Fibroblast of lung (primary cell): ENCODE results near the gene HELLS. TPM values are rescaled to one million over a fixed set of nuclear protein-coding genes. Genes with fewer than 3 reads are reported as not detected.

Experiments
- DNase-seq, 2 donors: peaks; one replicate each; pipeline versions ENCODE4 v3.0.0 to v3.0.0-alpha.2; 2010; ENCODE audit warnings: low read depth in 2 of 2
- H2AFZ ChIP-seq: 2 replicates; pipeline ENCODE4 v1.5.1; 2012; ENCODE audit warnings: low read length, control low read depth, inconsistent platforms
- H3K27ac ChIP-seq: 2 replicates; pipeline ENCODE4 v1.5.1; 2011; ENCODE audit warnings: low read length, control low read depth; ENCODE audit not compliant: insufficient read depth
- H3K27me3 ChIP-seq: 2 replicates; pipeline ENCODE4 v1.5.1; 2011; ENCODE audit warnings: mild to moderate bottlenecking, low read length; ENCODE audit not compliant: control insufficient read depth, insufficient read depth
- H3K36me3 ChIP-seq: 2 replicates; pipeline ENCODE4 v1.5.1; 2011; ENCODE audit warnings: low read length; ENCODE audit not compliant: control insufficient read depth, insufficient read depth
- H3K4me1 ChIP-seq: 2 replicates; pipeline ENCODE4 v1.5.1; 2011; ENCODE audit warnings: low read length; ENCODE audit not compliant: control insufficient read depth, insufficient read depth; ENCODE audit errors: extremely low read depth
- H3K4me2 ChIP-seq: 2 replicates; pipeline ENCODE4 v1.5.1; 2011; ENCODE audit warnings: low read length, control low read depth; ENCODE audit not compliant: insufficient read depth; ENCODE audit errors: extremely low read depth
- H3K4me3 ChIP-seq, 4 experiments: fragments of 200-600 bp in 1 of 4; sonication (generic) in 1 of 4; replicated peaks in 1 of 4; 2 replicates each; pipeline ENCODE4 v1.5.1; 2011 to 2016; ENCODE audit warnings: low read length in 4 of 4, low read depth in 3 of 4, mild to moderate bottlenecking in 3 of 4, control low read depth in 2 of 4, inconsistent platforms in 1 of 4, mixed read lengths in 1 of 4; ENCODE audit not compliant: insufficient read depth in 1 of 4; ENCODE audit errors: control extremely low read depth in 1 of 4
- H3K79me2 ChIP-seq: 2 replicates; pipeline ENCODE4 v1.5.1; 2012; ENCODE audit warnings: mild to moderate bottlenecking, low read length, inconsistent platforms; ENCODE audit not compliant: control insufficient read depth, insufficient read depth
- H3K9ac ChIP-seq: 2 replicates; pipeline ENCODE4 v1.5.1; 2011; ENCODE audit warnings: mild to moderate bottlenecking, low read length, control low read depth; ENCODE audit not compliant: insufficient read depth
- H3K9me3 ChIP-seq: 2 replicates; pipeline ENCODE4 v1.5.1; 2012; ENCODE audit warnings: low read depth, low read length; ENCODE audit not compliant: control insufficient read depth, insufficient read depth
- H4K20me1 ChIP-seq: 2 replicates; pipeline ENCODE4 v1.5.1; 2011; ENCODE audit warnings: low read length; ENCODE audit not compliant: control insufficient read depth, insufficient read depth; ENCODE audit errors: extremely low read depth
- CTCF ChIP-seq, 2 donors: IDR thresholded peaks in 1 of 2; conservative IDR thresholded peaks in 1 of 2; 1 replicate in 1 of 2; 2 replicates in 1 of 2; pipeline ENCODE4 v1.5.1; 2011 to 2012; ENCODE audit warnings: low read length in 2 of 2, control low read depth in 1 of 2, inconsistent platforms in 1 of 2, low read depth in 1 of 2, mild to moderate bottlenecking in 1 of 2
- EZH2 ChIP-seq: IDR thresholded peaks from 2 replicates; pipeline ENCODE4 v1.5.1; 2012; ENCODE audit warnings: low read length, control low read depth, mild to moderate bottlenecking; ENCODE audit errors: missing control alignments
- polyA plus RNA-seq, 2 donors: library from polyadenylated mRNA; depleted of rRNA in 1 of 2; stranded (reverse) in 1 of 2; unstranded in 1 of 2; fragments of >200 nt; gene quantifications; 2 replicates each; pipeline ENCODE4 v1.2.1, GENCODE V29; 2011 to 2012; ENCODE audit warnings: missing spikeins in 1 of 2
- total RNA-seq: library from RNA; depleted of rRNA; stranded (reverse); fragments of >200 nt; gene quantifications from 2 replicates; pipeline ENCODE4 v1.2.1, GENCODE V29; 2014

HELLS gene
- total and polyA plus RNA-seq, 2 donors (not counting 1 experiment from before 2014, with no cell fraction given), result 5.6 to 18.3 TPM

GRCh38 chr10:94583124-94583523 is 37.5 kb downstream of the HELLS start:
- no peak for DNase-seq
- Histone ChIP-seq H2AFZ (no peak overlapping the region), H3K9me3 (no peaks in the 10 kb centered on the region), H3K4me1 (no peaks in the 10 kb centered on the region), H3K4me2 (no peak overlapping the region), H3K36me3 (peaks cover 2% of the 10 kb centered on the region), H3K27me3 (no peaks in the 10 kb centered on the region), H3K27ac (no peak overlapping the region), H3K79me2 (no peaks in the 10 kb centered on the region), H3K9ac (no peak overlapping the region), H4K20me1 (no peaks in the 10 kb centered on the region), H3K4me3 (no peak overlapping the region)
- TF ChIP-seq EZH2, result no peak
- TF ChIP-seq CTCF (conservative IDR thresholded peaks at IDR 0.05 in 1 of 2, IDR thresholded peaks at IDR 0.05 in 1 of 2; ENCODE audit: low read depth in 1 of 2, low read length in 2 of 2), result no peak

GRCh38 chr10:94591461-94592205 is 46.0 kb downstream of the HELLS start:
- TF ChIP-seq CTCF (conservative IDR thresholded peaks at IDR 0.05 in 1 of 2, IDR thresholded peaks at IDR 0.05 in 1 of 2; ENCODE audit: low read depth in 1 of 2, low read length in 2 of 2) (no peak), EZH2 (no peak)
- H4K20me1 ChIP-seq, result no peaks in the 10 kb centered on the region

DNA sequence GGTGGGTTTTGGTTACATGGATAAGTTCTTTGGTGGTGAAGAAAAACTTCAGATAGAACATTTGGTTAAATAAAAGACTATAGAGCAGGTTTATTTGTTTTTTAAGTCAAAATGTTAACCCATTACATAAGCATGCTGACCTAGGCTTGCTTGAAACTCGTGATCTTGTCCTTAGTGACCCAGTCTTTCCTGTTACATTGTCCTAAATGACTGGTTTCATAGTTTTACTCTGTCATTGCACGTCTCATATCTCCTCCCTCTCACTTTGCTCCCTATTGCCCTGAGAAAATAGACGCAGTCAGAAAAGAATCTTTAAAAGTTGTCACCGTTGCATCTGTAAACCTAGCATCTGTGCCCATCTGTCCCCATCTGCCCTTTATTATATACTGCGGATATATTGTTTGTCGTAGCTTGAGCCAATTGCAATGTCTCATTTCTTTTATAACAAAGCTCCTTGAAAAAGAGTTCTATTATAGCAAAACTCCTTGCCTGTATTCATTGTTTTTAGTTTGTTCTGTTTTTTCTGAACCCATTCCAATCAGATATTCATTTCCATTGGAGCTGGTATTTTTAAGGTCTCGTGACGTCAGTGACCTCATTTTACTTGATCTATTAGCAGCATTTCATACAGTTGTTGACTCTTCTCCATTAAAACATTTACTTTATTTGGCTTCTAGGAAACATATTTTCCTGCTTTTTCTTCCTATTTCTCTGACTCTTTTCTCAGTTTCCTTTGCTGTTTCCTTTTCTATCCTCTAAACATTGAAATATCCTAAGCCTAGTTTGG is 57.3 kb downstream of the HELLS start:
- no peaks in the 10 kb centered on the region for H3K4me1 ChIP-seq
- H3K27ac ChIP-seq, result no peak overlapping the region
- no peak overlapping the region for H2AFZ ChIP-seq
- no peaks in the 10 kb centered on the region for H3K9me3 ChIP-seq
- no peak overlapping the region for H3K4me2 ChIP-seq
- no peak for DNase-seq
- no peaks in the 10 kb centered on the region for H3K27me3 ChIP-seq
- TF ChIP-seq CTCF (conservative IDR thresholded peaks at IDR 0.05 in 1 of 2, IDR thresholded peaks at IDR 0.05 in 1 of 2; ENCODE audit: low read depth in 1 of 2, low read length in 2 of 2), result no peak
- no peak for TF ChIP-seq EZH2
- H3K9ac ChIP-seq, result no peak overlapping the region
- H3K4me3 ChIP-seq, result no peak overlapping the region
- H4K20me1 ChIP-seq, result no peaks in the 10 kb centered on the region
- peaks cover 2% of the 10 kb centered on the region for H3K36me3 ChIP-seq
- no peaks in the 10 kb centered on the region for H3K79me2 ChIP-seq

More at GRCh38 chr10:94591461-94592205, 46.0 kb downstream of the HELLS start:
- Histone ChIP-seq H3K79me2 (no peaks in the 10 kb centered on the region), H3K4me2 (no peak overlapping the region), H3K4me1 (no peaks in the 10 kb centered on the region), H3K4me3 (no peak overlapping the region), H3K9ac (no peak overlapping the region), H3K36me3 (no peaks in the 10 kb centered on the region), H2AFZ (no peak overlapping the region), H3K27me3 (no peaks in the 10 kb centered on the region), H3K27ac (no peak overlapping the region), H3K9me3 (no peaks in the 10 kb centered on the region)
- DNase-seq, result no peak
